ENCODE results near the gene PCDH18.
"Not testable (repeated sequence)": the region's sequence is repeated elsewhere in the genome, so short reads cannot be mapped to it uniquely, and the experiment has no call there.

PCDH18 gene, protein sequence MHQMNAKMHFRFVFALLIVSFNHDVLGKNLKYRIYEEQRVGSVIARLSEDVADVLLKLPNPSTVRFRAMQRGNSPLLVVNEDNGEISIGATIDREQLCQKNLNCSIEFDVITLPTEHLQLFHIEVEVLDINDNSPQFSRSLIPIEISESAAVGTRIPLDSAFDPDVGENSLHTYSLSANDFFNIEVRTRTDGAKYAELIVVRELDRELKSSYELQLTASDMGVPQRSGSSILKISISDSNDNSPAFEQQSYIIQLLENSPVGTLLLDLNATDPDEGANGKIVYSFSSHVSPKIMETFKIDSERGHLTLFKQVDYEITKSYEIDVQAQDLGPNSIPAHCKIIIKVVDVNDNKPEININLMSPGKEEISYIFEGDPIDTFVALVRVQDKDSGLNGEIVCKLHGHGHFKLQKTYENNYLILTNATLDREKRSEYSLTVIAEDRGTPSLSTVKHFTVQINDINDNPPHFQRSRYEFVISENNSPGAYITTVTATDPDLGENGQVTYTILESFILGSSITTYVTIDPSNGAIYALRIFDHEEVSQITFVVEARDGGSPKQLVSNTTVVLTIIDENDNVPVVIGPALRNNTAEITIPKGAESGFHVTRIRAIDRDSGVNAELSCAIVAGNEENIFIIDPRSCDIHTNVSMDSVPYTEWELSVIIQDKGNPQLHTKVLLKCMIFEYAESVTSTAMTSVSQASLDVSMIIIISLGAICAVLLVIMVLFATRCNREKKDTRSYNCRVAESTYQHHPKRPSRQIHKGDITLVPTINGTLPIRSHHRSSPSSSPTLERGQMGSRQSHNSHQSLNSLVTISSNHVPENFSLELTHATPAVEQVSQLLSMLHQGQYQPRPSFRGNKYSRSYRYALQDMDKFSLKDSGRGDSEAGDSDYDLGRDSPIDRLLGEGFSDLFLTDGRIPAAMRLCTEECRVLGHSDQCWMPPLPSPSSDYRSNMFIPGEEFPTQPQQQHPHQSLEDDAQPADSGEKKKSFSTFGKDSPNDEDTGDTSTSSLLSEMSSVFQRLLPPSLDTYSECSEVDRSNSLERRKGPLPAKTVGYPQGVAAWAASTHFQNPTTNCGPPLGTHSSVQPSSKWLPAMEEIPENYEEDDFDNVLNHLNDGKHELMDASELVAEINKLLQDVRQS

DNA sequence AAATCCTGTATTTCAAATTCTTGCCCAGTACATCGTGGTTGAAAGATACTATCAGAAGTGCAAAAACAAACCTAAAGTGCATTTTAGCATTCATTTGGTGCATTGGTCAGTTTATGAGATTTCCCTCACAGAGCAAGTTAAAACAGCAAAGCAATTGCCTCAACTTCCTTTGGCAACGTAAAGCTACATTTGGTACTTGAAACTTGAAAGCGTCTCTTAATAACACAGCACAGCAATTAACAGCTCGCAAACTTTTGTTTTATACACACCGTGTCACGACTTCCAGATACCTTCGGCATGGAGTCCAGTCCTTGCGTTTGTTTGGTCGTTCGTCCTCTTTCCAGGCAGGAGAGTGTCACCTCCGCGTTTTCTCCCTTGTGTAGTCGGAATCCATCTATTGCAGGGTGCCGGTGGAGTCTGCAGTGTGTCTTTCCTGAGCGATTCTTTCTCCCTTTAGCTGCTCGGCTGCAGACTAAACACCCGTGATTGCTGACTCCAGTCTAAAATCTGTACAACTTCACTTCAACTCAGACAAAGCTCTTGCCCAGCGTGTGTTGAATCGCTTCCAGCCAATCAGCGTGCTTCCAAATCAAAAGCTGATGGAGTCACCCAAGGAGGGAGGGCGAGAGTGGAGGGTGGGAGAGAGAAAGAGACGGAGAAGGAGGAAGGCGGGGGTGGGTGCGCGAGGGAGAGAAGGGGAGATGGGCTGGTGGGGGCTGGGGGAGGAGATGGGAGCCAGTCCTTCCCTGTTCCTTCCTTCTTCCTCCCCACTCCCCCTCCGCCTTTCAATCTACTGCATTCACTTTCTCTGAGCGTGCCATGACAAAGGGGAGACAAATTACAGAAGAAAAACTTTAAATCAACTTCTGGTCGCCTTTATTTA lies at the start of gene PCDH18:
PCDH18 (minus strand) TSS at position 509 of the 883 bp plus-strand sequence; CDS start at position 103, 406 bp downstream.
- DNase-seq = no peak

DNA sequence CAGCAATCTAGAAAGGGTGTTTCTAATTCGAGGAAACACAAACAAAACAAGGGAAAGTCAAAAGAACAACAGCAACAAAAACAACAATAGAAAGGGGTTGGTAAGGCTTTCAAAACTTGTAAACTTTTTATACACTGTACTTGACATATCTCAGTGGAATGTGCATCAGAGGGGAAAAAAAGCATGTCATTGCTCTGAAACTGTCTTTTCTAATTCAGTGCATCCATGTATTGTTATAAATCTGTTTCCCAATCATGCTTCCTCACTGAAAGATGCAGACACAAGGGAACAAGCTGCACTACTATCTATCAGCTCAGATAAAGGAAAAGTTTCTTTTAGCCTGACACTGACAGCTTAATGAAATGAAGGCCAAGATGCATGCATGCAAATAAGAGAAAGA lies 44.2 kb upstream of the PCDH18 start:
- DNase-seq = no peak

DNA sequence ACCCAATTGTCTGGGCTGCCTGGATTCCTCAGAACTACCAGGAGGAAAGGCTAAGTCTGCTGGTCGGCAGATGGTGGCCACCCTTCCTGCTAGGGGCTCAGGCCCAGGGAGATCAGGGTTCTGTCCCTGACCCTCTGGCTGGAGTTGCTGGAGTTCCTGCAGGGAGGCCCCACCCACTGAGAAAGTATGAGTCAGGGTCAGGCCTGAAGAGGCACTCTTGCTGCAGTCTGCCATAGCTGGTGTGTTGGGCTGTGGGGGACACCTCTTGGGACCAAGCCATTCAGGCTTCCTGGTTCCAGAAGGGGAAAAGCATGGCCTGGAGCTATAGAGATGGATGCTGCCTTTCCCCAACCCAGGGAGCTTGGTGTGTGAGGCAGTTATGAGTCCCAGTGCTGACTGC lies 40.4 kb upstream of the PCDH18 start:
- DNase-seq = no peak

DNA sequence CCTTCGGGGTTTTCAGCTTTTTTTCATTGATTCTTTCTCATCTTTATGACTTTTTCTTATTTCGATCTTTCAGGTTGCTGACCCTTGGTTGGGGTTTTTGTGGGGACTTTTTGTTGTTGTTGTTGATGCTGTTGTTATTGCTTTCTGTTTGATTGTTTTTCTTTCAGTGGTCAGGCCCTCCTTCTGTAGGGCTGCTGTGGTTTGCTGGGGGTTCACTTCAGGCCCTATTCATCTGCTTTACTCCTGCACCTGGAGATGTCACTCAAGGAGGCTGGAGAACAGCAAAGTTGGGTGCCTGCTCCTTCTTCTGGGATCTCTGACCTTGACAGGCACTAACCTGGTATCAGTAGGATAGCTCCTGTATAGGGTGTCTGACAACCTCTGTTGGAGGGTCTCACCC lies 39.9 kb upstream of the PCDH18 start:
- DNase-seq = no peak

DNA sequence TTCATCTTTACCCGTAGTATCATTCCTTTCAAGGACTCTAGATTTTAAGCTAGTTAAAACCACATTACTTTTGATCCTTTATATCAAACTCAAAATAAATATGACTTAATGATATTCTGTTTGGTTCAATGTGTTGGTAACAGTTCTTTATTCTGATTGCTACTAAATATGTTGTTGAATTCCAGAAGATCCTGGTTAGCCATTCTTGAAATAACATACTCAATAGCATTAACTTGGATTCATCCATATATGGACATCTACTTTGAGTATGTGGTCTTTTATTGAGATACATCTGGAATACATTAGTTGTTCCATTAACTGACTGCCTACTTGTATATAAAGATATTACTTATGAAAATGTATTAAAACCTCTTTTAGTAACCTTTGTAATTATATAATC lies 27.5 kb upstream of the PCDH18 start:
- no peak for DNase-seq

DNA sequence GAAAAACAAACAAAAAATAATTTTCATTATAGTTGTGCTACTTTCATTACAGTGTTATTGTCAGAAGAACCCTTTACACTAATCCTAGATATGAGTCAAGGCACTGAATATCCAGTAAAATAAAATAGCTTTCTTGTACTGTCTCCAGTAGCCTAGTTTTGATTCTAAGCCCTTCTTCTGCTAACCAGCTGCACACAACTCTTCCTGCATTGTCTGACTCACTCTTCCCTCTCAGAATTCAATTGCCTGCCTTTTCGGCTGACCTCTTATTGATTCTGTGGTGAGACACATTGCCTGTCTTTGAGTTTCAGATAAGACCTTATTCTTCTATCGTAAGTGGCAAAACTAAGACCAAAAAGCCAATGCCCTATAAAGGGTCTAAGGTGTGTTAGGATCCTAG lies 26.7 kb upstream of the PCDH18 start:
- DNase-seq = no peak

DNA sequence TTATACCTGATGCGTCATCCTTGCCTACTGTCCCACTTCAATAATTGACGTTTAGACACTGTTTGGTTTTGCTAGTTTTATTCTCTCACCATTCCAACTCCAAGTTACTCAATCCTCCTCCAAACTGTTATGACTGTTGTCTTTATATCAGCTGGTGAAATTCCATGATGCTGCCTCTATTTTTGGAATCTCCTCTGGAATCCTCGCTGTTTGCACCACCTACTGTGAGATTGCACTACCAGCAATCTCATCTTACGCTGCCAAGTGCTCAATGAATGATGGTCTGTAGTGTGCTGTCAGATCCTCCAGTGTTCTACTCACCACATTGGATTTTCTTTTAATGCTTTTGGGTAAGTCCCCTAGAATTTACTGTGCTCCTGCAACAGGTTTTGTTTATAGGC lies 13.2 kb upstream of the PCDH18 start:
- DNase-seq = no peak

DNA sequence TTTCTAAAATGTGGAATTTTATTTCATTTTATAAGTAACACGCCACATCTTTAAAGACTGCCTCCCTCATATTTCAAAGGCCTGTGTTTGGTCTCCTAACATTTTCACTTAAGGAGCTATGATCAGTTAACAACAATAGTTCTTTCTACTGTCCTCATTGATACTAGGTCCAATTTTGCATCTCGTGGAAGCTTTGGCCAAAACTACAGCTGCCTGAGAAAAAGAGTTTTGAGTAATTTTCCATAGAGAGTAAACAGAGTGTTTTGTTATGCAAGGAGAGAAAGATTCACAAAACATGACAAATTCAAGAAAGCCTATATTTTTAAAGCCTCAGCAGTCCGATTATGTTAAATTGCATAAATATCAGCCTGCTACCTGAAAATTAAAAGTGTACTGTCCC lies 11.4 kb upstream of the PCDH18 start:
- DNase-seq = no peak

DNA sequence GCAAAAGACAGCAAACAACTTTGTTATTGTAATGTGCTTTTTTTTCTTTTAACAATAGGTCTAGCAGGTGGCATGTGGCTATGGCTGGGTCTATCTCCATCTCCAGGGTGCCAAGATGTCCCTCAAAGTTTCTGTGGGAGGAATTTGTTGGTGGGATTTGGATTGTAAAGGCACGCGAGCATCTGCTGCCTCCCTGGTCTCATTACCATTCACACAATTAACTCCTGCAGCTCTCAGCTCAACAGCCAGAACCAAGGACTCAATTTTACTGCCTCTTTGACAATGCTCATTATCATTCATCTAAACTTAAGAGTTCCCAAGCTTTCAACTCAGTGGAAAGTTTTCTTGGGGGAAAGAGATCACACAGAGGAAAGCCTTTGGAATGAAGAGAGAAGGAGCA lies 10.9 kb upstream of the PCDH18 start:
- no peak for DNase-seq

DNA sequence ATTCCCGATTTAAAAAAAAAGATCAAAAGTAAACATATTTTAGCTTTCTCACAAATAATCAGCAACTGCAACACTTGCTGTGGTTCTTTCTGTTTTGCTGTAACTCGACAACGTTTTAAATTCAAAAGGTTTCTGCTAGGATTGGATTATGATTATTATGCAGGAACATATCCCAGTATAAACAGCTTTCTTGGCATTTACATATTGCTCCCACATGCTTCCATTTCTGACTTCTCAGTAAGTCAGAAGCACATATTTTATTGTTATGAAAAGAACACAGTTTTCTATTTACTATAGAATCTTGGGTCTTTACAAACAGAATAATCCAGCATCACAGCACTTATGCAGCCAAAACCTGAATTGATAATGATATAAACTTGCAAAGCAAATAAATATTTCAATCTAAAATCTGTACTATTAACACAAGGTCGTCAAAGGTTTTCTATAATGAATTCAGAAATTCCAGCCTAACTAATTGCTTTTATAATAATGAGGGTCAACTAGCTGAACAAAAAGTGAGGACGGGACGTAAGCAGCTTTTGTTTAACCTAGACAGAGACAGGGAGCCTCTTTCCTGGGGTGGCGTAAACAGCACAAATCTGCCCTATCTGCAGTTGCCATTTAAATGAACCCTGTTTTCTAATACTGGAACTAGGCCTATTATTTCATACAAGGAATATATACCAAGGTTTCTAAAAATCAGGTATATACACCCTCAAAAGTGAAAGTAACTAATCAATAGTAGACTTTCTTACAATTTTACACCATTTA lies 9.8 kb upstream of the PCDH18 start:
- DNase-seq = no peak

DNA sequence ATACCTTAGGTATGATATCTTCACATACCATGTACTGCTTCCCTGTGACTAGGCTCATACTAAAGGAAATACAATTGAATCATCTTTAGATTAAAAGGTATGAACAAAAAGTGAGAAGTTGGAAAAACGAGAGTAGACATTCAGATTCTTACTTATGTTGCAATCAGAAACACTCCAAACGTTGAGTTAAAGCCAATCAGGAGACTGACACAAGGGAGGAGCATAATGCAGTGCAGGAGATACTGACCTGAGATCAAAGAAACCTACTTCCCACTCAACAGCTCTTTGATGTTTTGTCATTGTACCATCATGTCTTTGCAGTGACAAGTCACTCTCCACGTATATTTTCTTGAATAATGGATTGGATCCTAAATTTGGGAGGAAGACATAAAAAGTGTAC lies 8.9 kb upstream of the PCDH18 start:
- DNase-seq = no peak

DNA sequence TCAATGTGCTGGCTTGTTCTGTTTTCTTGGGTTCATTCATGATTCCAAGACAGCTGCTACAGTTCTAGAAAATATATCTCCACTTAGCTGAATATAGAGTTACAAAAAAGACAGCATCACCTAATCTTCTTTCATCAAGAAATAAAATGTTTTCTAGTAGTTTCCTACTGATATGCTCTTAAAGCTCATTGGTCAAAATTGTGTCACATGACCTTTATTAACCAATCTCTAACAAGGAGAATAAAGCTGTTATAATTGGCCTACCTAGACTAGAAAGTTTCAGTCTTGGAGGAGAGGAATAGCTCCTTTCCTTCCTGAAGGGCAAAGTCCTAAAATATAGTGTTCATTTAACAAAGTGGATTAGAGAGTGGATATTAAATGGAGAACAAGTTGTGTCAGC lies 8.1 kb upstream of the PCDH18 start:
- no peak for DNase-seq

DNA sequence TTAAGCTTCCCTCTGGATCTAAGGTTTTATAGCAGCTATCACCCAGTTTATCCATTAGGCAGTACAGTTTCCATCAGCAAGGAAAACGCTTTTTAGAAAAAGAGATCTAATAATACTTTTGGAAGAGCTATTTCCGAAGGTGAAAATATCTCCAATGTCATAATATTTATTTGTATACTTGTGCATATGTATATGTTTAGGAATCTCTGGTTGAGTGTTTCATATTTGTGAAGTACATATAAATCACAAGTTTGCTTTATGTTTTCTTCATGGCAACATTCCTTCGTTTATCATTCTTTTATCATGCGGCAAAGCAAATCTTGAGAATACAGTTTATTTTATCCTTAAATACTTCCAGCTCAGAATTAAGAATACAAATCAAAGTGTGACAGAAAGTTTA lies 6.2 kb upstream of the PCDH18 start:
- DNase-seq = no peak

DNA sequence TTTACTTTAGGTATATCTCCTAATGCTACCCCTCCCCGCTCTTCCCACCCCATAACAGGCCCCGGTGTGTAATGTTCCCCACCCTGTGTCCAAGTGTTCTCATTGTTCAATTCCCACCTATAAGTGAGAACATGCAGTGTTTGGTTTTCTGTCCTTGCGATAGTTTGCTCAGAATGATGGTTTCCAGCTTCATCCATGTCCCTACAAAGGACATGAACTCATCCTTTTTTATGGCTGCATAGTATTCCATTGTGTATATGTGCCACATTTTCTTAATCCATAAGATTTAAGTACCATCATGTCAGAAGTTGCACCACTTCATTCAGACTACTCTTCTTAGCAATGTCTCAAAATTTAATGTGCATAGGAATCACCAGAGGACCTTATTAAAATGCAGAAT lies 5.5 kb upstream of the PCDH18 start:
- DNase-seq = not testable (repeated sequence)

DNA sequence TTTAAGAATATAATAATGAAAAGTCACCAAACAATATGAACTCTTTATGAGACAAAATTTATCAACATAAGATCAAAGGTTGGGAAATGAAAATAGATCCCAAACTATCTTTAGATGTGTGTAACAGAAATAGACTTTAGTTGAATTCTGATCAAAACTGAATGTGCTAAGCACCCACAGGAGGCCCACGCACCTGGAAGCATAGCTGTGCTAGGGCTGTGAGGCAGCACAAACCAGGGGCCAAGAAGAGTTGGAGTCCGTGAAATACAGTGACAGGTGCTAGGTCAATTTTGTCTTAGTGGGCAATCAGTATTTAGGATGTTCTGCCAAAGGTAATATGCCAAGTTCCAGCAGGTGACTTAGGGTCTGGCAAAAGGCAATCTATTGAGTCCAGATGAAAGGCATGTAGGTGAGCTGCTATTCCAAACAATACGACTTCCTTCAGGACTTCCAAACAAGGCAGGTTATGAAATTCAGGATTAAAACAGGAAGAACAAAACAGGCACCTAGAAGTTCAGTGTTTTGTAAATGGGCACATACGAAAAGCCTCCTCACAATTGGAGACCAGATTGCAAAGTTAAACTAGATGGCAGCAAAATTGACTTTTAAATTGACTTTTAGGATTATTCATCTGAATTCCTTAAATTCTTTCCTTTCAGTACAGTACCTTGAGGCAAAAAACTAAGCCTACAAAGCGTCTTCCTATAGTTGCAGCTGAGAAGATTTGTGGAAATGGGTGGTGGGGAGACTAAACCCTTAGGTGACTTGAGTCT lies 4.7 kb upstream of the PCDH18 start:
- DNase-seq = no peak

DNA sequence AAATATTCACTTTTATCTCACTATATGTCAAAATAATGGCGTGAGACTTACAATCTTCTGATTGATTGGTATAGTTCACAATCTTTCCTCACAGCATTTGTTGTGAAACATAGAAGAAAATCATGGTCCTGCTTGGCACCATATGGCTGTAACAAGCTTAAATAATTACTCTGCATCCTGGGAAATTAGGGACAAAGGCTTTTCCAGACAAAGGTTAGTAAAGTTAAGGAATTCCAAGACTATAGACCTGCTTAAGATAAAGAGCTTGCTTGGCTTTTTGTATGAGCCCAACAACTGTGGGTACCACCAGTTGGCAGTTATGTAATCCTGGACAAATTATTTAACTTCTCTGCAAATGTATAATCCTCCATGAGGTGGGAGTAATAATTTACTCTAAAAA lies 3.4 kb upstream of the PCDH18 start:
- no peak for DNase-seq

DNA sequence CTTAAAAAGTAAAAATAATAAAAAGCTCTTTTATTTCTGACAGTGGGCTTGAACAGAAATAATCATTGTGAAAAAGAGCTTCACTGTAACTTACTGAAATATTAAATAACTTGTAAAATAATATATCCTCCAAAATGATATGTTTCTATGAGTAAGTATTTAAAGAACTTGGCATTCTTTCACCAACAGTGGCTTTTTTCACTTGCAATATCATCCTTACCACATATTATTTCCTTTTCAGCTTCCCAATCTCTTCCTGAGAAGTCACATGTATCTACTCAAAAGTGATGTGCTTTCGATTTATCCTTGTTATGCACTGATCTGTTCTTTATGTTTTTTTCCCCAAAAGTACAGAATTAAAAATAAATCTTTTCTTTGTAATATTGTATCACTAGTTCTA lies 2.2 kb upstream of the PCDH18 start:
- no peak for DNase-seq

DNA sequence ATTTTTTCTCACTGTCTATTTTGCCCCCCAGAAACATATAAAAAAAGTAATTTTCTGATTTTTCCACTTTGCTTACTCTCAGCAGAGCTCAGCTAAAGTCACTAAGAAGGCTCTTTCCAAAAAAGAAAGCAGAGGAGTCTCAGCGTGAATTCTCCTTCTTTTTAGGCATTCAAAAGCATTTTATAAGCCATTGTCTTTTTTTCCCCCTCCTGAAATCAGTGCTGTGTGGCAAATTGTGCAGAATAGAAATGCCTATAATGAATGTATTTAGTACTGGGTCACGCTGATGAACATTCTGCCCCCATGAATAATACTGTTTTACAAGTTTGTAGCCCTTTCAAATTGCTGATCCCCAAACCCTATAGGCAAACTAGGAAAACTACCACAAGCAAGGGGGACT lies 1.6 kb upstream of the PCDH18 start:
- DNase-seq = no peak

DNA sequence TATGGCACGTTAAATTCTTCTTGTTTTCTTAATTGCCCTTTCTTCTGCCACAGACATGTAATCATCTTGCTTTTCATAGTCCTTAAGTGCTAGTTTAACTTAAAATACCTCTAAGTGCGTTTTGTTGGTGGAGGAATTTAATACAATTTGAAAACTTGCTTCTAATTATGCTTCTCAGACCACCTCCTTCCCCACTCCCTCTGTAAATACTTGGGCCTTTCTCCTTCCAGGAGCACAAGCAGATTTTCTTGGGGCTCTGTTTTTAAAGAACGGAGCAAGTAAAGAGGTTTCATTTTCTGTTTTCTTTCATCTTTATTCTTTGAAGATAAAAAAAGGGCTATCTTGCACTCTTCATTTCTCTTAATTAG lies 559 bp upstream of the PCDH18 start:
- no peak for DNase-seq

DNA sequence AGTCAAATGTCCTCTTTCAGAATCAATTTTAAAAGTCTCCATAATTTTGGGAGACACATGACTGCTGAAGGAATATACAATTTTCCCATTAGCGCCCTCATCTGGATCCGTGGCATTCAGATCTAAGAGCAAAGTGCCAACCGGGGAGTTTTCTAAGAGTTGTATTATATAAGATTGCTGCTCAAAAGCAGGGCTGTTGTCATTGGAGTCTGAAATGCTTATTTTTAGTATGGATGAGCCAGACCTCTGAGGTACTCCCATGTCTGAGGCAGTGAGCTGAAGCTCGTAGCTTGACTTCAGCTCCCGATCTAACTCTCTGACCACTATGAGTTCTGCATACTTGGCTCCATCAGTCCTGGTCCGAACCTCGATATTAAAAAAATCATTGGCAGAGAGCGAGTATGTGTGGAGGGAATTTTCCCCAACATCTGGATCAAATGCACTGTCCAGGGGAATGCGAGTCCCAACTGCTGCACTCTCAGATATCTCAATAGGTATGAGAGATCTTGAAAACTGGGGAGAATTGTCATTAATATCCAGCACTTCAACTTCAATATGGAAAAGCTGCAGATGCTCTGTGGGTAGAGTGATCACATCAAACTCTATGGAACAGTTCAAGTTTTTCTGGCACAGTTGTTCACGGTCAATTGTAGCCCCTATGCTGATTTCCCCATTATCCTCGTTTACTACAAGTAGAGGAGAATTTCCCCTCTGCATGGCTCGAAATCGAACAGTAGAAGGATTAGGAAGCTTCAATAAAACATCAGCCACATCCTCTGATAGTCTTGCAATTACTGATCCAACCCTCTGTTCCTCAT lies 917 bp downstream of the PCDH18 start:
- no peak for DNase-seq

Measured in NCI-H1092 (cell line).